Liver (tissue), 9 donors: ENCODE results near the gene TFF2. TPM values are rescaled to one million over a fixed set of nuclear protein-coding genes. Genes with fewer than 3 reads are reported as not detected.

Source experiments
- DNase-seq: peaks from one replicate; pipeline ENCODE4 v3.0.0-alpha.2; 2017; ENCODE audit warnings: low spot score
- H3K27ac ChIP-seq, 2 donors: one replicate each; pipeline ENCODE4 v1.7.0; 2013; ENCODE audit warnings: inconsistent platforms in 2 of 2, low read length in 2 of 2, control low read depth in 1 of 2, low read depth in 1 of 2, mild to moderate bottlenecking in 1 of 2
- H3K27me3 ChIP-seq, 4 donors: one replicate each; pipeline versions ENCODE4 v1.6.1 to v1.7.0; 2013; ENCODE audit warnings: low read length in 3 of 4, inconsistent platforms in 1 of 4, mild to moderate bottlenecking in 1 of 4, moderate library complexity in 1 of 4; ENCODE audit not compliant: control insufficient read depth in 4 of 4, insufficient read depth in 4 of 4
- H3K36me3 ChIP-seq, 4 donors: one replicate each; pipeline versions ENCODE4 v1.6.1 to v1.7.0; 2013; ENCODE audit warnings: low read length in 3 of 4, mild to moderate bottlenecking in 3 of 4, low read depth in 1 of 4, moderate library complexity in 1 of 4; ENCODE audit not compliant: control insufficient read depth in 4 of 4, insufficient read depth in 3 of 4
- H3K4me1 ChIP-seq, 4 donors: one replicate each; pipeline versions ENCODE4 v1.6.1 to v1.7.0; 2013; ENCODE audit warnings: low read length in 3 of 4, mild to moderate bottlenecking in 3 of 4, moderate library complexity in 1 of 4; ENCODE audit not compliant: control insufficient read depth in 4 of 4, insufficient read depth in 4 of 4
- H3K4me3 ChIP-seq, 3 donors: one replicate each; pipeline versions ENCODE4 v1.6.1 to v1.7.0; 2013; ENCODE audit warnings: low read length in 3 of 3, control low read depth in 1 of 3, low read depth in 1 of 3, mild to moderate bottlenecking in 1 of 3
- H3K9ac ChIP-seq, 2 donors: one replicate each; pipeline ENCODE4 v1.7.0; 2013; ENCODE audit warnings: low read length in 2 of 2, mild to moderate bottlenecking in 2 of 2, moderate library complexity in 2 of 2, control low read depth in 1 of 2, low read depth in 1 of 2
- H3K9me3 ChIP-seq, 4 donors: one replicate each; pipeline versions ENCODE4 v1.6.1 to v1.7.0; 2013; ENCODE audit warnings: low read length in 3 of 4; ENCODE audit not compliant: control insufficient read depth in 4 of 4
- CTCF ChIP-seq: fragments of 150-350 bp; IDR thresholded peaks from 2 replicates; pipeline ENCODE4 v1.5.1; 2017; ENCODE audit warnings: improper control_type of control experiment, low read depth, low read length; ENCODE audit not compliant: missing input control
- EGR1 ChIP-seq, 2 donors: IDR thresholded peaks; 2 replicates each; pipeline ENCODE4 v1.6.1; 2016 to 2018; ENCODE audit warnings: antibody characterized with exemption in 2 of 2, low read depth in 2 of 2
- FOXA1 ChIP-seq: IDR thresholded peaks from 2 replicates; pipeline ENCODE4 v1.6.1; 2016; ENCODE audit warnings: antibody characterized with exemption
- FOXA2 ChIP-seq: IDR thresholded peaks from 2 replicates; pipeline ENCODE4 v1.6.1; 2016; ENCODE audit warnings: antibody characterized with exemption
- GABPA ChIP-seq, 2 donors: IDR thresholded peaks in 1 of 2; conservative IDR thresholded peaks in 1 of 2; 2 replicates each; pipeline ENCODE4 v1.6.1; 2016; ENCODE audit warnings: antibody characterized with exemption in 2 of 2, mild to moderate bottlenecking in 1 of 2, moderate library complexity in 1 of 2
- HNF4G ChIP-seq: IDR thresholded peaks from 2 replicates; pipeline ENCODE4 v1.6.1; 2016; ENCODE audit warnings: antibody characterized with exemption
- JUND ChIP-seq, 2 donors: IDR thresholded peaks; 2 replicates each; pipeline ENCODE4 v1.6.1; 2016; ENCODE audit warnings: antibody characterized with exemption in 2 of 2
- MAX ChIP-seq: IDR thresholded peaks from 2 replicates; pipeline ENCODE4 v1.6.1; 2016; ENCODE audit warnings: antibody characterized with exemption
- RAD21 ChIP-seq, 2 donors: IDR thresholded peaks; 2 replicates each; pipeline ENCODE4 v1.6.1; 2016; ENCODE audit warnings: antibody characterized with exemption in 2 of 2, mild to moderate bottlenecking in 2 of 2
- REST ChIP-seq: IDR thresholded peaks from 2 replicates; pipeline ENCODE4 v1.6.1; 2016; ENCODE audit warnings: antibody characterized with exemption, mild to moderate bottlenecking
- RXRA ChIP-seq, 2 donors: IDR thresholded peaks; 2 replicates each; pipeline ENCODE4 v1.6.1; 2017 to 2018; ENCODE audit warnings: antibody characterized with exemption in 2 of 2, mild to moderate bottlenecking in 1 of 2
- SP1 ChIP-seq: IDR thresholded peaks from 2 replicates; pipeline ENCODE4 v1.6.1; 2018; ENCODE audit warnings: antibody characterized with exemption, mild to moderate bottlenecking
- TAF1 ChIP-seq: conservative IDR thresholded peaks from 2 replicates; pipeline ENCODE4 v1.6.1; 2016; ENCODE audit warnings: antibody characterized with exemption, mild to moderate bottlenecking
- YY1 ChIP-seq: IDR thresholded peaks from 2 replicates; pipeline ENCODE4 v1.6.1; 2016; ENCODE audit warnings: antibody characterized with exemption, mild to moderate bottlenecking
- ZBTB33 ChIP-seq: IDR thresholded peaks from 2 replicates; pipeline ENCODE4 v1.6.1; 2016; ENCODE audit warnings: antibody characterized with exemption
- WGBS: extraction: QIAGEN DNeasy Blood & Tissue Kit; methylation state at CpG from one replicate; pipeline ENCODE4 v1.1.7; 2013; 5-methylcytosine and 5-hydroxymethylcytosine counted together
- polyA plus RNA-seq, 2 donors: library from polyadenylated mRNA; stranded (reverse) in 1 of 2; unstranded in 1 of 2; fragments of 200-250 nt in 1 of 2; fragments of >200 nt in 1 of 2; fragmentation: Nextera tagmentation in 1 of 2; extraction: Ambion mirVana in 1 of 2; gene quantifications; one replicate each; pipeline versions ENCODE4 v1.2.1 to v1.2.3, GENCODE V29; 2013 to 2015
- total RNA-seq, 2 donors: library from RNA; depleted of rRNA; stranded (reverse); fragments of >200 nt; gene quantifications; one replicate each; pipeline ENCODE4 v1.2.3, GENCODE V29; 2014
- donor health status: healthy.
- donor health status: healthy.
- donor health status: healthy.
- donor health status: healthy.
- donor health status: healthy.

Gene TFF2
- total and polyA plus RNA-seq, 4 donors = 1.0 TPM; not detected in 3

- Histone ChIP-seq H3K27ac (no peak overlapping the region), H3K4me1 (no peaks in the 10 kb centered on the region), H3K36me3 (no peaks in the 10 kb centered on the region), H3K9ac (no peak overlapping the region), H3K4me3 (no peak overlapping the region), H3K9me3 (no peaks in the 10 kb centered on the region), H3K27me3 (peaks cover 0 to 2% (median 0%) of the 10 kb centered on the region in 4 donors)
- TF ChIP-seq YY1 = no peak
- no peak for TF ChIP-seq RXRA (IDR thresholded peaks at IDR 0.05)
- TF ChIP-seq HNF4G = no peak
- no peak for TF ChIP-seq ZBTB33
- no peak for TF ChIP-seq MAX
- no peak for TF ChIP-seq RAD21 (IDR thresholded peaks at IDR 0.05)
- TF ChIP-seq FOXA2 = no peak
- TF ChIP-seq EGR1 (IDR thresholded peaks at IDR 0.05; ENCODE audit: low read depth in 2 of 2) = no peak
- TF ChIP-seq FOXA1 = no peak
- TF ChIP-seq CTCF = no peak
- no peak for TF ChIP-seq TAF1
- TF ChIP-seq GABPA (IDR thresholded peaks at IDR 0.05 in 1 of 2, conservative IDR thresholded peaks at IDR 0.05 in 1 of 2) = no peak
- 32% methylated on average over 23 of the region's 23 CpGs for WGBS
- no peak for DNase-seq
These were observed 24.2 kb upstream of the TFF2 start for GRCh38 chr21:42374864-42375499.

GRCh38 chr21:42374457-42374856 is 23.7 kb upstream of the TFF2 start:
- TF ChIP-seq EGR1 (IDR thresholded peaks at IDR 0.05; ENCODE audit: low read depth in 2 of 2) (no peak), SP1 (no peak), RXRA (IDR thresholded peaks at IDR 0.05) (no peak)
- no peak overlapping the region for H3K27ac ChIP-seq
- no peaks in the 10 kb centered on the region for H3K4me1 ChIP-seq
- H3K36me3 ChIP-seq = no peaks in the 10 kb centered on the region
- no peaks in the 10 kb centered on the region for H3K9me3 ChIP-seq
- WGBS = 80% methylated on average over 7 of the region's 7 CpGs
- no peak overlapping the region for H3K4me3 ChIP-seq
- DNase-seq = no peak
- H3K27me3 ChIP-seq = peaks cover 0 to 4% (median 1%) of the 10 kb centered on the region in 4 donors
- H3K9ac ChIP-seq = no peak overlapping the region

GRCh38 chr21:42373908-42374455 is 23.2 kb upstream of the TFF2 start:
- Histone ChIP-seq H3K36me3 (no peaks in the 10 kb centered on the region), H3K27me3 (peaks cover 0 to 5% (median 1%) of the 10 kb centered on the region in 4 donors), H3K9me3 (no peaks in the 10 kb centered on the region), H3K4me1 (no peaks in the 10 kb centered on the region), H3K4me3 (no peak overlapping the region), H3K27ac (no peak overlapping the region), H3K9ac (no peak overlapping the region)
- DNase-seq = no peak
- whole genome bisulfite sequencing = 82% methylated on average over 16 of the region's 16 CpGs
- TF ChIP-seq FOXA1 (no peak), TAF1 (no peak), REST (no peak), JUND (IDR thresholded peaks at IDR 0.05) (no peak)
